Fibroblast of mammary gland (primary cell): ENCODE results near the gene PTTG1IP2.
A peak's percentile ranks its signal among the peaks of the same experiment; 100 is the strongest.

Experiments used
- DNase-seq: peaks from one replicate; pipeline ENCODE4 v3.0.0-alpha.2; 2010; ENCODE audit warnings: low read depth
- H3K4me3 ChIP-seq: 2 replicates; pipeline ENCODE4 v1.5.1; 2011; ENCODE audit warnings: low read depth, mild to moderate bottlenecking, low read length, moderate library complexity; ENCODE audit not compliant: control insufficient read depth
- TF ChIP-seq, protein P1 (sequence below): conservative IDR thresholded peaks from 2 replicates; pipeline ENCODE4 v1.5.1; 2011; ENCODE audit warnings: low read depth, low read length, inconsistent platforms; ENCODE audit not compliant: control insufficient read depth, insufficient read depth

Gene PTTG1IP2

DNA sequence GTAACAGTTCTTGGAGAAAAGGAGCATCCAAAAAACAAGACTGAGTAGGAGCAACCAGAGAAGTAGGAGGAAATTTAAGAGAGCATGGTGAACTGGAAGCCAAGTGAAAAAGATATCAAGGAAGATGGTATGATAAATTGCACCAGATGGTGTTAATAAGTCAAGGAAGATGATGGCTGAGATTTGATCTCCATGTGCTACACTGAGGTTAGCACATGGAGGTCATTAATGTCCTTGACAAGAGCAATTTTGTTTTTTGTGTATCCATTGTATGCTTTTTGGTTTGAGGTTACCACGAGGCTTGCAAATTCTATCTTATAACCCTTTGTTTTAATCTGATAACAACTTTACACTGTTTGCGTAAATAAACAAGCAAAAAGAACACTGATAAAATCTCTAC, 11.3 kb upstream of the PTTG1IP2 start:
- TF ChIP-seq, protein P1, sequence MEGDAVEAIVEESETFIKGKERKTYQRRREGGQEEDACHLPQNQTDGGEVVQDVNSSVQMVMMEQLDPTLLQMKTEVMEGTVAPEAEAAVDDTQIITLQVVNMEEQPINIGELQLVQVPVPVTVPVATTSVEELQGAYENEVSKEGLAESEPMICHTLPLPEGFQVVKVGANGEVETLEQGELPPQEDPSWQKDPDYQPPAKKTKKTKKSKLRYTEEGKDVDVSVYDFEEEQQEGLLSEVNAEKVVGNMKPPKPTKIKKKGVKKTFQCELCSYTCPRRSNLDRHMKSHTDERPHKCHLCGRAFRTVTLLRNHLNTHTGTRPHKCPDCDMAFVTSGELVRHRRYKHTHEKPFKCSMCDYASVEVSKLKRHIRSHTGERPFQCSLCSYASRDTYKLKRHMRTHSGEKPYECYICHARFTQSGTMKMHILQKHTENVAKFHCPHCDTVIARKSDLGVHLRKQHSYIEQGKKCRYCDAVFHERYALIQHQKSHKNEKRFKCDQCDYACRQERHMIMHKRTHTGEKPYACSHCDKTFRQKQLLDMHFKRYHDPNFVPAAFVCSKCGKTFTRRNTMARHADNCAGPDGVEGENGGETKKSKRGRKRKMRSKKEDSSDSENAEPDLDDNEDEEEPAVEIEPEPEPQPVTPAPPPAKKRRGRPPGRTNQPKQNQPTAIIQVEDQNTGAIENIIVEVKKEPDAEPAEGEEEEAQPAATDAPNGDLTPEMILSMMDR = no peak
- no peak for DNase-seq
- H3K4me3 ChIP-seq = no peak overlapping the region

DNA sequence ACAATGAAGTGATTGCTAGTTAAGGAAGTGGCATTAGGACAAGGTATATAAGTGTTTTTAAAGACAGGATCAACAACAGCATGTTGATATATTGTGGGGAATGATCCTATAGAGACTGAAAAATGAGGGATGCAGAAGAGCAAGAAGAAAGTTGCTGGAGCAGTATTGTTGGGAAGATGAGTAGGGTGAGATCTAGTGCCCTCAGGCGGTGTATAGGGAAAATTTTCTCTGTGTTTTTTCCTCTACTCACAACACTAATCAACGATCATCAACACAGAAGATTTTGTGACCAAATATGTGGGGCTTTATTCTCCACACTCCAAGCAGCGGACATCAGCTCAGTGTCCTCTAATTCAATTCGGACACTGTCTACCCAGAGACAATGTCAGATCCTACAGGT, 9.6 kb upstream of the PTTG1IP2 start:
- H3K4me3 ChIP-seq = no peak overlapping the region
- TF ChIP-seq, protein P1 = peak; percentile 21

DNA sequence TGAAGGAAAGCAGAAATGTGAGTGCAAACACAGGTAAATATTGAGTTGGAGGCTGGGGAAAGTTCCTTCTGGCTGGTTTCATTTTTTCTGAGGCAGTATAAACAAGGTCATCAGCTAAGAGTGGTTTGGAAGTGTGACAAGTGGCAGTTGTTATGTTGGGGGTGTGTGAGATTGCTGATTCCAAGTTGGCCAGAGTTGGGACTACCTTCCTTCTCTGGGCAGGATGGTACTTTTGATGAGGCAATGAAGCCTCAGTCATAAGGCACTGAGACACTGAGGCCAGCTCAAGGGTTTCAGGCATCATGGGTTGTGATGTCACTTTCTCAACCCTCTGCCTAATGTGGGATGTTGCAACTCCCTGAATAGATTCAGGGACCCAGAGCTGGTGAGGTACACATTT, 8.2 kb upstream of the PTTG1IP2 start:
- H3K4me3 ChIP-seq = no peak overlapping the region
- peak; percentile 56 for DNase-seq
- TF ChIP-seq, protein P1 = no peak

More for the DNA sequence above, 9.6 kb upstream of the PTTG1IP2 start:
- DNase-seq = no peak

DNA sequence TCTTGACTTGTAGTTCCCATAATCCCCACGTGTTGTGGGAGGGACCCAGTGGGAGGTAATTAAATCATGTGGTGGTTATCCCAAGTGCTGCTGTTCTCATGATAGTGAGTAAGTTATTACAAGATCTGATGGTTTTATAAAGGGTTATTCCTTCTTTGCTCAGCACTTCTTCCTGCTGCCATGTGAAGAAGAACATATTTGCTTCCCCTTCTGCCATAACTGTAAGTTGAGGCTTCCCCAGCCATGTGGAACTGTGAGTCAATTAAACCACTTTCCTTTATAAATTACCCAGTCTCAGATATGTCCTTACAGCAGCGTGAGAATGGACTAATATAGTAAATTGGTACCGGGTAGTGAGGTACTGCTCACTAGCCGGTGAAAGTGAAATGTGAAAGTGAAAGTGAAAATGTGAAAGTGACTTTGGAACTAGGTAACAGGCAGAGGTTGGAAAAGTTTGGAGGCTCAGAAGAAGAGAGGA, 6.2 kb upstream of the PTTG1IP2 start:
- peak; percentile 35 for DNase-seq
- peak overlapping the region; percentile 30 for H3K4me3 ChIP-seq

DNA sequence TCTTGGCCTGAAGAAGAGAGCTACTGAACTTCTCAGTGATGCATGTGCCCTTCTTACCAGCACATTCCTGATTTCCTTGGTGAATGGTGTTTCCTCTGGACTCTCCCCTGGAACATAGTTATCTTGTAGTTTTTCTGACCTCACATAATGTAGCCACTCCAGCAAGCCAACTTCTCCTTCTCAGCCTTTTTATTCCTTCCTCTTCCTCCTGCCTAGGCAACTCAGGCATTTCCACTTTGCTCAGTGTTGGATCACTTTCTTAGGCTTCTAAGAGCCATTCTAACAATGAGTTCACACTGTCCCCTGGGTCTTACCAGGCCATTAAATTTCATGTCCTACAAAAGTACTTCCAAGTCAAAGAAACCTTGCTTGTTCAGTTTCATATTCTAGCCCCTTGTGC, 3.6 kb upstream of the PTTG1IP2 start:
- no peak for DNase-seq
- no peak overlapping the region for H3K4me3 ChIP-seq
- TF ChIP-seq, protein P1 = no peak

DNA sequence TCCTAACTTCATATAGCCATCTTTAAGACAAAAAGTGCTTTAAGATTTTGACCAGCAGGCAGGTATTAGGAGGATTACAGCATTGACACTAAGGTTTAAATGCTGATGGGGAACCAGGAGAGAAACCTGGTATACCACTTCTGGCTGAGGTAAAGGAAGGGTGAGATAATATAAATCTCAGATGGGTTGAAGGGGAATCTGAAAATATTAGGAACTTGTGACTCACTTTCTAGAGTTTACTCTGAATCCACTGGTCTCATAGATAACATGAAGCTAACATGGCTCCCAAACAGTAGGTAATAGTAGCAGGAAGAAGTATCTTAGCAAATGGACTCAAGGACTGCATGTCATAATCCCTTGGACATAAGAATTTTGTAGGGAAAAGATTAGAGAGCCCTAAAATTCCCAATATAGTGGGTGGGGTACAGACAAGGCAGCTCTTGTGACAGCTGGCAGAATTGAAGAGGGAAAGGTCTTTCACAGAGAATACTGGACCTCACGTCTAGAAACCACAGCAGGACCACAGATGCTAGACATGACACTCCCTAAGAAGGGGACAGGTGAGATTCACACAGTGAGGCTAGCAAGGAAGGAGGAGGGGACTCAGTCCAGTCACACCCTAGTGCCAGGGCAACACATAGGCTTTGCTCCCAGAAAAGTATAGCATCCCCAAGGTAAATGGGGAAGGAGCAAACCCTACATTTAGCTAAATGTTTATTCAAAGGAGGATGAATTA, 3.5 kb downstream of the PTTG1IP2 start:
- H3K4me3 ChIP-seq = no peak overlapping the region
- DNase-seq = no peak
- TF ChIP-seq, protein P1 = no peak

DNA sequence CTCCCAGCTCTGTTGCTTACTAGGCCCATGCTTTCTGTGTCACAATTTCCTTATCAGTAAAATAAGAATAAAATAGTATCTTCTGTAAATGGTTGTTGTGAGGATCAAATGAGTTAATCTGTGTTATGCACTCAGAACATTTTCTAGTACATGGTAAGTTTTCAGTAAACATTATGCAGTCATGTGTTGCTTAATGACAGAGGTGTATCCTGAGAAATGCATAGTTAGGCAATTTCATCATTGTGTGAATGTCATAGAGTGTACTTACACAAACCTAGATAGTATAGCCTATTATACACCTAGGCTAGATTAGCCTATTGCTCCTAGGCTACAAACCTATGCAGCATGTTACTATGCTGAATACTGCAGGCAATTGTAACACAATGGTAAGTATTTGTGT, 4.4 kb downstream of the PTTG1IP2 start:
- no peak overlapping the region for H3K4me3 ChIP-seq
- peak; percentile 25 for DNase-seq
- TF ChIP-seq, protein P1 = no peak
